GM21825 (cell line): ENCODE data around the gene CENPF.

Experiments used
- ATAC-seq: cut with Tn5 transposase; IDR thresholded peaks from one replicate; pipeline ENCODE4 v1.9.1; 2021; ENCODE audit warnings: mild to moderate bottlenecking, moderate library complexity; ENCODE audit not compliant: unreplicated experiment

Gene CENPF

DNA sequence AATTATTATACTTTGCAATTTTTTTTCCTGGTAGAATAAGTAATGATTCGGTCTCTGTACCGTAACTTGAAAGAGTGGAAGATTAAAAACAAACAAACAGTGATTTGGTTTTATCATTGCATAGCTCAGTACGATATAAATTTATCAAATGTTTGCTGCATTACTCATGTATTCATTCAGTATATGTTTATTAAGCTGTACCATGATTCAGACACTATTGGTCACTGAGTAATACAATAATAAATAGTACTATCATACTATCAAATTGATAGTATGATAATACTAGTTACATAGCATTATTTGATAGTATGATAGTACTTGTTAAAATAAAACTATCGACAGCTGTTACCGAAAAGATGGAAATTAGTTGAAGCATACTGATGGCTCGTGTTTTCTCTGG is 12.1 kb downstream of the CENPF start:
- no peak for ATAC-seq

DNA sequence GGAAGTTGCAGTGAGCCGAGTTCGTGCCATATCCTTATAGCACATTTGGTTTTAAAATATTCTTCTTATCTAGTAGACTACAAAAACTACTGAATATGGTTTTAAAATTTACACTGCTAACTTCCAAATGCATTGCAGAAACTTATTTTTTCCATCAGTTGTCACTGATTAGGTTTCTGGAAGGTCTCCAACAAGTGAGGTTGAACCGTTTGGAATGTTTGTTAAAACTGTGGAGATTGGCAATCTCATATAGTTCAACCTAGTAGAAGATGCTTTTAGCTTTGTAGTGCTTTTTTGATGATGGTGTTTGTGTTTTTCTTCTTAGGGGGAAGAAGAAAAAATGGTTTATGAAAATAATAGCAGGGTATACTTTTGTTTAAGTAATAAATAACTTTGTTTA is 12.9 kb downstream of the CENPF start:
- no peak for ATAC-seq

DNA sequence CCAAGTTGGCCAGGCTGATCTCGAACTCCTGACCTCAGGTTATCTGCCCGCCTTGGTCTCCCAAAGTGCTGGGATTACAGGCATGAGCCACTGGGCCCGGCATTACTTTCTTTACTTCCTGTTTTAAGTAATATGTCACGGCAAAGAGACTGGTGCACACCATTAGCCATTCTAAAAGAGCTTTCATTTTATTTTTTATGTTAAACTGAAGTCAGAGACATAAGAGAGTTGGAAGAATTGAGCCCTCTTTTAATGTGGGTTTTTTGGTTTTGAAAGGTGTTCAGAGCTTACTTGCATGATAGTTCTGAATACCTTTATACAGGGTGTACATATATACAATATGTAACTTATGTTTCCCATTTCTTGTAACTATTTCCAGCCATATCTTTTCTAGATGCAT is 14.3 kb downstream of the CENPF start:
- ATAC-seq, result no peak

DNA sequence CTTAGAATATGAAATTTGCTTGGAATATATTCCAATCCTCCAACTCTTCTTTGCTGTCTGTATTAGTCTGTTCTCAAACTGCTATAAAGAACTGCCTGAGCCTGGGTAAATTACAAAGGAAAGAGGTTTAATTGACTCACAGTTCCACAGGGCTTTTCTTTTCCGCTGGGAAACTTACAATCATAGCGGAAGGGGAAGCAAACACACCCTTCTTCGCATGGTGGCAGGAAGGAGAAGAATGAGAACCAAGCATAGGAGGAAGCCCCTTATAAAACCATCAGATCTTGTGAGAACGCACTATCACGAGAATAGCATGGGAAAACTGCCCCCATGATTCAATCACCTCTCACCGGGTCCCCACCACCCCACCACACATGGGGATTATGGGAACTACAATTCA is 14.8 kb downstream of the CENPF start:
- no peak for ATAC-seq

DNA sequence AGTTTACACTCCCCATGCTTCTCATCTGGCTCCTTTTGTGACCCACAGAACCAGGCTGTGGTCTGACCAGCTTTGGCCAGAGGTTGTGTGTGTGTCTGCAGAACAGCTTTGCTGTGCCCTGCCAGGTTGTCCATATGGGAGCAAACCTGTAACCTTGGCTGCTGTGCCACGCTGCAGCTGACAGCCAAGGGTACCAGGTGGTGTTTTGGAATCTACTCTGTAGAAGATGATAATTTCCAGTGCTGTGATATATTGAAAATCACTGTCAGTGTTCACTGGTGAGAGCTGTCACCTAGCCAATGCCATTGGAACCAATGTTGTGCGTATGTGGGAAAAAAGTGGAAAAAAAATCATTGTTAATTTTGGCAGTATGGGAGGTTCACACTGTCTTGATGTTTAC is 18.2 kb downstream of the CENPF start:
- ATAC-seq, result no peak

DNA sequence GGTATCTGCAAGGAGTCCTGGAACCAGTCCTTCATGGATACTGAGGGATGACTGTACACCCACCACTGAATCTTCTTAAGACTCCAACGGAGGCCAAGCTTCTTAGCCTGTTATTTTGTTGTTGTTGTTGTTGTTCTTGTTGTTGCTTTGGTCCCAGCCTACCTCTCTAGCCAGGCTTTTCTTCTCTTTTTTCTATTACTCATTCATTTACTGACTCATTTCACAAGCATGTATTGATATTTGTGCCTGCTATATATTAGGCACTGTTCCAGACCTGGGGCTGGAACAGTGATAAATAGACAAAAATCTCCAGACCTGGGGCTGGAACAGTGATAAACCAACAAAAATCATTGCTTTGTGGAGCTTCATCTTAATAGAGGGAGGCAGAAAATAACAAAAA is 20.4 kb downstream of the CENPF start:
- ATAC-seq, result no peak

DNA sequence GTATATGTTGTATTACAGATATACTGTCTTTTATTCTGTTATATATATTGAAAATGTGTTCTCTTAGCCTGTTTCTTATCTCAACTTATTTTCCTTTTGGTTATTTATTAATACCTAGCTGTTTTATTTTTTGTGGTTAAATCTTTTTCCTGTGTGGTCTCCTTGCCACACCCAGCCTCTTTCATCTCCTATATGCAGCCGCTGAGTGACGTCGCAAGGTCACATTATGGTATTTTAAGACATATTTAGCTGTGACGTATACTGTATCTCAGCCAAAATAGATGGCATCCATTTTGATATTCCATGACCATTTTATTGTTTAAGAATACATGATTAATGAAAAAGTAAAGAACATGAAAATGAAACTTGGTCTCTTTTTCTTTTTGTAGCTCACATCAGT is 29.1 kb downstream of the CENPF start:
- no peak for ATAC-seq

DNA sequence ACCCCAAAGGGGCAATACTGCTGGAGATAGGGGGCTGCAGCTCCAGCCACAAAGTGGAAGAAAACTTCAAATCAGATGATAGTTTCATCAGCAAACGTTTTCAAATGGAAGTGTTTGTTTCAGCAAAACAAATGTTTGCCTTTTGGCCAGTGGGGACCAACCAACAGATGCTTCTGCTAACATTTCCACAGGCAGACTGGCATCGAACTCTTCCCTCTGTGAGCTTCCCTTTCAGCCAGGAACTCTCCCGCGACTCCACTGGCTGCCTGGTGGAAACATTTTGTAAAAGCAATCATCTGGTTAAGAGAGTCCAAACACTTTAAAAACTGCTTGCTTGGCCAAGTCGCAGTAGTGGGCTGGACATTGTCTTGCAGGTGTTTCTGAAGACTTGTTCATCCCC is 30.7 kb downstream of the CENPF start:
- ATAC-seq, result no peak

DNA sequence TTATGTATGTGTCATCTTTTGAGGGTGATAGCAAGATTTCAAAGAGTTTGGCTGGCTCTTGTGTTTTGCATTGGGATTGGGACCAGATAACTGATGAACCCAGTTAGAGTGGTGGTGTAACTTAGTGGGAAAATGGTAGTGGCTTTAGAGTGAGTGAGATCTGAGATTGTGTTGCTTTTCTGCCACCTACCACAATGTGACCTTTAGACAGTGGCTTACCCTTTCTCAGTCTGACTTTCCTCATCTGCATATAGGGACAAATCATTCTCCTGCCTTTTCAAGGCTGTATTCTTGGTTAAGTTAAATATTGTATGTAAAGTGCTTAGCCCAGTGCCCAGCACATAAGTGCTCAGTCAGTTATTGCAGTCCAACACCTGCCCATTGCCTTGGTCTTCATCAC is 31.3 kb downstream of the CENPF start:
- no peak for ATAC-seq

DNA sequence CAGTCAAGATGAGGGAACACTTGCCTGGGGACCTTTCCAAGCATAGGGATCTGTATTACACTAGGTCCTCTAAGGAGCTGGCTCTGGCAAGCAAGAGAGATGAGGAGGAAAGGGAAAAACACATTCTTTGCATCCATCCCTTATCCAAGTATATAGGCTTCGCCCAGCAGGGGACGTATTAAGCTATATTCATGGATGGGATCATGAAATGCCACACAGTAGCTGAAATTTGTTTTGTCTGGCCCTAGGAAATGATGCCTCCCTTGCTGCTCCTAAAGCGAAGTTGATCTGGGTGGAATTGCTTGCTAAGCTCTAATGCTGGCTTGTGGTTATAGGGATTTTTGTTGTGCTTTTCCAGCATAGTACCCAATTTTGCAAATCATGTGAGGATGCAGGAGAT is 32.1 kb downstream of the CENPF start:
- no peak for ATAC-seq

DNA sequence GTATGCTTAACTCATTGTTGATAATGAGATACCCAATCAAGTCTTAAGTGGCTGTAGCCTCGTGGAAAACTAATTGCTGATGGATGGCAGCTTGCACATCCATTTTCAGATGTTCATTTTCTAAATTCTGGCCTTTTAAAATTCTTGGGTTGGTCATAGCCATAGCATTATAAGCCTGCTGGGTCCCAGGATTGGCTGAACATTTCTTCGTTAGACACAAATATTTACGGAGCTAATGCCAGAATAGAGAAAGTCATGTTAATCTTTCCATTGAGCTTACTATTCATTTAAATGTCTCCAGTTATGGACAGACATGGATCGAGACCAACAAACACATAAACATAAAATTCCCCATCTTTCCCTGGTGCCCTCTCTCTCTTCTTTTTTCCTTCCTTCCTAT is 32.5 kb downstream of the CENPF start:
- ATAC-seq, result no peak

DNA sequence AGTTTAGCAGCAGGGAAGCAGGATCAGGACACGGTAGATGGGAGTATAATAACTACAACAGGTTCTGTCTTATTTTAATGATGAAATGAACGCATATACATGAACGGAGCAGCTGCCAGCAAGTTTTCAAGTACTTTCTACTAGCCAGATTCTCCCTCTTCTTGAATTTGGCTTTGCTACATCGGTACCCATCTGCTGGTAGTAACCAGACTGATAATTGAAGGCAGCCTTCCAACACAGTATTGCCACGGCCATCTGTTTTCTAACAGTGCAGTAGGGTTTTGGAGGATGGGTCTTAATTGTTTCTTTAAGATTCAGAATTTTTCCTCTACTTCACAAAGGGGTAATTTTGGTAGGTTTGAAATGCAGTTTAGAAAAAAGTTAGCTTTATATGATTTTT is 33.4 kb downstream of the CENPF start:
- no peak for ATAC-seq

DNA sequence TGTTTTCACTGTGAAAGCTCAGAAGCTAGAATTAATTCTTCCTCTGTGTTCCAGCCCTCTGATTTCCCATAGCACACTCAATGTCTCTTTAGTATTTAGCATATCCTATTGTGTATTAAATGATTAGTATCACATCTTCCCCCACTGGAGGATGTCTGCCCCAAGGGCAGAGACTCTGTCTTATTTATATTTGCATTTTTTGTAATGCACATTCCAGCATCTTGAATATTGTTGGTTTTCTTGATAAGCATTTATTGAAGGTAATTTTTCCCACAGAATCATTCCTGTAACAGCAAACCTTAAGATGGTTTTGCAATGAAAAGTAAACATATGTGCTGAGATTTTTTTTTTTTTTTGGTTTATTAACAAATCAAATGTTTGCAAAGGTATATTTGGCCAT is 34.1 kb downstream of the CENPF start:
- no peak for ATAC-seq

DNA sequence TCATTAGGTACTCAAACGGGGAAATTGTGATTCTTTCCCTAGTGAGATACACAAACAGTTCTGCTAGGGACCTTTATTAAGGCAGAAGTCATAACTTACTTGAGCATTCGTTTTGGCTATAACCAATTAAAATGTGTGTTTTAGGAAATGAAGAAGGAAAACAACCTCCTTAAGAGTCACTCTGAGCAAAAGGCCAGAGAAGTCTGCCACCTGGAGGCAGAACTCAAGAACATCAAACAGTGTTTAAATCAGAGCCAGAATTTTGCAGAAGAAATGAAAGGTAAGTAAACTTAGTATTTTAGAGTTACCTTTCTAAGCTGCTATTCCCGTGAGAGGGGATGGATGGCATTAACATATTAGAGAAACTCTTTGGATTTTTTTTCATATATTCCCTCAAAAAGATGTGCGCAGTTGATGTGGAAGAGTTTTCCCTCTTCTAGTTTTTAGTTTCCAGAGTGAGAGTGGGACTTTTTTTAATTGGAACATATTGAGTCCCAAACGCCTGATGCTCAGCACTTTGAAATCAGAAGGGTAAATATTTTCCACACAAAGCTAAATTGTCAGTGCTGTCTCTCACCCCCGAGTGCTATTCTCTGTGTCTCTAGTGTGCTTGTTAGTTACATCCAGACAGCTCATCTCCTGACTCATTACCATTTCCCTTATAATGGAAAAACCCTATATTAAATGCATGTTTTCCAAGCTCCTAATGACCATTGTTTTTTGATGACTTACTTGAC is 34.9 kb downstream of the CENPF start:
- no peak for ATAC-seq

DNA sequence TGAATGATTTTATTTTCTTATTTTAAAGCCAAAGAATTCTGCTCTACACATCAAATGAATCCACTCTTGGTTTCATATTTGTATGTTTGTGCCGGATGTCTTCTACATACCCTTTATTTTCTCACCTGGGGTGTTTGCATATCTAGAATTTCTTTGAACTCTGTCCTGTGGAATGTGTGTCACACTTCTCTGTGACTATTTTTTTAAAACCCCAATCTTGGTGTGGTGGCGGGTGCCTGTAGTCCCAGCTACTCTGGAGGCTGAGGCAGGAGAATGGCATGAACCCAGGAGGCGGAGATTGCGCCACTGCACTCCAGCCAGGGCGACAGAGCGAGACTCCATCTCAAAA is 35.4 kb downstream of the CENPF start:
- ATAC-seq, result no peak

DNA sequence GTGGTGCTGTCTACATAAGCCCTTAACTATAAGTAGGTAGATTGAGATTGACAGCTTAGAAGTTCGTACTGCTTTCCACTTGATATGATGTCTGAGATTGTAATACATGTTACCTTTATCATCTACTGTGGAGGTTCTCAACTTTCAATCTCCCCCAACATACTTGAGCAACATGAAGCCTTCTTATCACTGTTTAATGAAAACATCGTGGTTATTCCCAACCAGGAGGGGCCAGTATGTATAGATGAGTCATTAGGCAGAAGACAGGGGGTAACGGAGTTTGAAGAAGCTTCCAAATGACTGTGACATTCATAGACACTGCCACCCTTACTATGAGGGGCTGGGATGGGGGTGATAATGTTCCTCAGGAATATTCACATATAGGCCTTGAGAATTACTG is 36.0 kb downstream of the CENPF start:
- ATAC-seq, result no peak

DNA sequence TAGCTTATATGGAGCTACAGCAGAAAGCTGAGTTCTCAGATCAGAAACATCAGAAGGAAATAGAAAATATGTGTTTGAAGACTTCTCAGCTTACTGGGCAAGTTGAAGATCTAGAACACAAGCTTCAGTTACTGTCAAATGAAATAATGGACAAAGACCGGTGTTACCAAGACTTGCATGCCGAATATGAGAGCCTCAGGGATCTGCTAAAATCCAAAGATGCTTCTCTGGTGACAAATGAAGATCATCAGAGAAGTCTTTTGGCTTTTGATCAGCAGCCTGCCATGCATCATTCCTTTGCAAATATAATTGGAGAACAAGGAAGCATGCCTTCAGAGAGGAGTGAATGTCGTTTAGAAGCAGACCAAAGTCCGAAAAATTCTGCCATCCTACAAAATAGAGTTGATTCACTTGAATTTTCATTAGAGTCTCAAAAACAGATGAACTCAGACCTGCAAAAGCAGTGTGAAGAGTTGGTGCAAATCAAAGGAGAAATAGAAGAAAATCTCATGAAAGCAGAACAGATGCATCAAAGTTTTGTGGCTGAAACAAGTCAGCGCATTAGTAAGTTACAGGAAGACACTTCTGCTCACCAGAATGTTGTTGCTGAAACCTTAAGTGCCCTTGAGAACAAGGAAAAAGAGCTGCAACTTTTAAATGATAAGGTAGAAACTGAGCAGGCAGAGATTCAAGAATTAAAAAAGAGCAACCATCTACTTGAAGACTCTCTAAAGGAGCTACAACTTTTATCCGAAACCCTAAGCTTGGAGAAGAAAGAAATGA is 37.6 kb downstream of the CENPF start:
- no peak for ATAC-seq

DNA sequence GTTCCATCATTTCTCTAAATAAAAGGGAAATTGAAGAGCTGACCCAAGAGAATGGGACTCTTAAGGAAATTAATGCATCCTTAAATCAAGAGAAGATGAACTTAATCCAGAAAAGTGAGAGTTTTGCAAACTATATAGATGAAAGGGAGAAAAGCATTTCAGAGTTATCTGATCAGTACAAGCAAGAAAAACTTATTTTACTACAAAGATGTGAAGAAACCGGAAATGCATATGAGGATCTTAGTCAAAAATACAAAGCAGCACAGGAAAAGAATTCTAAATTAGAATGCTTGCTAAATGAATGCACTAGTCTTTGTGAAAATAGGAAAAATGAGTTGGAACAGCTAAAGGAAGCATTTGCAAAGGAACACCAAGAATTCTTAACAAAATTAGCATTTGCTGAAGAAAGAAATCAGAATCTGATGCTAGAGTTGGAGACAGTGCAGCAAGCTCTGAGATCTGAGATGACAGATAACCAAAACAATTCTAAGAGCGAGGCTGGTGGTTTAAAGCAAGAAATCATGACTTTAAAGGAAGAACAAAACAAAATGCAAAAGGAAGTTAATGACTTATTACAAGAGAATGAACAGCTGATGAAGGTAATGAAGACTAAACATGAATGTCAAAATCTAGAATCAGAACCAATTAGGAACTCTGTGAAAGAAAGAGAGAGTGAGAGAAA is 38.4 kb downstream of the CENPF start:
- no peak for ATAC-seq

DNA sequence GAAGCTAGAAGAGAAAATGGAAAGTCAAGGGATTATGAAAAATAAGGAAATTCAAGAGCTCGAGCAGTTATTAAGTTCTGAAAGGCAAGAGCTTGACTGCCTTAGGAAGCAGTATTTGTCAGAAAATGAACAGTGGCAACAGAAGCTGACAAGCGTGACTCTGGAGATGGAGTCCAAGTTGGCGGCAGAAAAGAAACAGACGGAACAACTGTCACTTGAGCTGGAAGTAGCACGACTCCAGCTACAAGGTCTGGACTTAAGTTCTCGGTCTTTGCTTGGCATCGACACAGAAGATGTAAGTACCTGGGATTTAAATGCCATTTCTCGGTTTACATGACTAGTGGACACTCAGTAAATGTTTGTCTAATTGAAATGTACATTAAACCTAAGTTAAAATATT is 40.0 kb downstream of the CENPF start:
- ATAC-seq, result no peak

DNA sequence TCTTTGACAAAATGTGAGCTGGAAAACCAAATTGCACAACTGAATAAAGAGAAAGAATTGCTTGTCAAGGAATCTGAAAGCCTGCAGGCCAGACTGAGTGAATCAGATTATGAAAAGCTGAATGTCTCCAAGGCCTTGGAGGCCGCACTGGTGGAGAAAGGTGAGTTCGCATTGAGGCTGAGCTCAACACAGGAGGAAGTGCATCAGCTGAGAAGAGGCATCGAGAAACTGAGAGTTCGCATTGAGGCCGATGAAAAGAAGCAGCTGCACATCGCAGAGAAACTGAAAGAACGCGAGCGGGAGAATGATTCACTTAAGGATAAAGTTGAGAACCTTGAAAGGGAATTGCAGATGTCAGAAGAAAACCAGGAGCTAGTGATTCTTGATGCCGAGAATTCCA is 42.7 kb downstream of the CENPF start:
- no peak for ATAC-seq

DNA sequence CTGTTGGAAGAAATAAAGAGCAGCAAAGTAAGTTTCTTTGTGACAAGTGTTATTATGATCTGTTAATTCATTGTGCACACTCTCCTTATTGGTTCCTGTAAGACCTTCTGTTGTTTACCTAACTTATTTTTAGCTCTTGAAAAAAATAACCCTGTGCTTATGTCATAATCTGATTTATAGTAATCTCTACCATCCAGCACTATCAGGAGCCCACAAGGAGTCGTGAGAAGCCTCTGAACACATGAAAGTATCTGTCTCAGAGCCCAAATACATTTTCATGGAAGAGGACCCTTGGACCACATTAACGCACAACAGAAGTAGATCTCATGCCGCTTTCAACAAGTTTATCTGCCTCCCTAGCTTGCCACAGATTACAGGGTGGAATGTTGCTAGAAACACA is 45.8 kb downstream of the CENPF start:
- no peak for ATAC-seq

DNA sequence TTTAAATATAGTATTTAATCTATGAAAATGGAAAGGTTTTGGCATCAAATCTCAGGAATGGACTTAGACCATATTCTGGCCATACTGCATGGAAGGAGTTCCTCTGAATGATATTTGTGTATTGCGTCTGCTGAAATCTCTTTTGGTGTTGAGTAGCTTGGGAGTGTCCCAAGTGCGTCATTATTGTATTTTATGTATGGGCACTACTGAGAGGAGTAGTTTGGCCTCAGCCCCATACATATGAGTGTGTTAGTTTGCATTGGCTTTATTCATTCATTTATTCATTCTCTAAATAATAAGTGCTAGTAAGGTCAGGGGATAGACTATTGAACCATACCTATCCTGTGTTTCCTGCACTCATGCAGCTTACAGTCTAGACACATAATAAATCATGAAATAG is 46.6 kb downstream of the CENPF start:
- ATAC-seq, result no peak
